Tibial artery (tissue), 4 donors: ENCODE results near the gene L1CAM.

Experiments
- DNase-seq, 2 donors: peaks; one replicate each; pipeline ENCODE4 v3.0.0-alpha.2; 2019
- H3K27ac ChIP-seq, 2 donors: fragments of 200-600 bp; sonication (generic) in 1 of 2; 1 replicate in 1 of 2; 2 replicates in 1 of 2; pipeline ENCODE4 v1.5.1; 2018 to 2019; ENCODE audit warnings: mild to moderate bottlenecking in 1 of 2
- H3K27me3 ChIP-seq, 2 donors: fragments of 200-600 bp; sonication (generic) in 1 of 2; one replicate each; pipeline versions ENCODE4 v1.5.1 to v1.6.0; 2016 to 2019
- H3K36me3 ChIP-seq, 3 donors: fragments of 200-600 bp; sonication (generic) in 2 of 3; one replicate each; pipeline ENCODE4 v1.5.1; 2016 to 2019; ENCODE audit warnings: mild to moderate bottlenecking in 2 of 3
- H3K4me1 ChIP-seq, 4 donors: fragments of 200-600 bp; sonication (generic) in 2 of 4; 1 replicate in 3 of 4; 2 replicates in 1 of 4; pipeline ENCODE4 v1.5.1; 2016 to 2019
- H3K4me3 ChIP-seq, 2 donors: fragments of 200-600 bp; sonication (generic) in 1 of 2; 1 replicate in 1 of 2; 2 replicates in 1 of 2; pipeline ENCODE4 v1.5.1; 2018 to 2019; ENCODE audit warnings: mild to moderate bottlenecking in 2 of 2
- H3K9me3 ChIP-seq, 3 donors: fragments of 200-600 bp; sonication (generic) in 1 of 3; one replicate each; pipeline ENCODE4 v1.5.1; 2016 to 2019
- CTCF ChIP-seq, 2 experiments: fragments of 200-600 bp in 1 of 2; fragments of 450-650 bp in 1 of 2; IDR thresholded peaks; one replicate each; pipeline ENCODE4 v1.5.1; 2017 to 2019; ENCODE audit warnings: antibody characterized with exemption in 2 of 2, mild to moderate bottlenecking in 1 of 2, moderate library complexity in 1 of 2
- intact Hi-C: fragments of 100-400 bp; cut with DNase I; formaldehyde crosslinking; loops from one replicate; pipeline ENCODE4 v1.15.0; 2023; ENCODE audit warnings: low total_unique reads

L1CAM gene

GRCh38 chrX:153885208-153885787 lies 675 bp downstream of the L1CAM start:
- DNase-seq: no peak

GRCh38 chrX:153884590-153884989 lies 1.4 kb downstream of the L1CAM start:
- intact Hi-C loops: no loop called here
- no peaks in the 10 kb centered on the region for H3K9me3 ChIP-seq
- no peak overlapping the region for H3K4me3 ChIP-seq
- no peak overlapping the region for H3K27ac ChIP-seq
- no peaks in the 10 kb centered on the region for H3K36me3 ChIP-seq
- peaks cover 0 to 69% of the 10 kb centered on the region in 2 donors for H3K27me3 ChIP-seq
- no peak for DNase-seq
- no peak for TF ChIP-seq CTCF (IDR thresholded peaks at IDR 0.05)
- H3K4me1 ChIP-seq: peaks cover 0 to 11% (median 7%) of the 10 kb centered on the region in 4 donors

More at GRCh38 chrX:153885208-153885787, 675 bp downstream of the L1CAM start:
- peak overlapping the region in 1 of 2 donors; percentile 25 for H3K4me3 ChIP-seq
- TF ChIP-seq CTCF (IDR thresholded peaks at IDR 0.05): no peak
- no peaks in the 10 kb centered on the region for H3K9me3 ChIP-seq
- peaks cover 0 to 63% of the 10 kb centered on the region in 2 donors for H3K27me3 ChIP-seq
- intact Hi-C loops: no loop called here
- peaks cover 0 to 11% (median 7%) of the 10 kb centered on the region in 4 donors for H3K4me1 ChIP-seq
- H3K27ac ChIP-seq: no peak overlapping the region
- H3K36me3 ChIP-seq: no peaks in the 10 kb centered on the region

- intact Hi-C loops: no loop called here
- H3K27me3 ChIP-seq: peaks cover 0 to 73% of the 10 kb centered on the region in 2 donors
- H3K9me3 ChIP-seq: no peaks in the 10 kb centered on the region
- TF ChIP-seq CTCF (IDR thresholded peaks at IDR 0.05): no peak
- DNase-seq: no peak
- H3K36me3 ChIP-seq: no peaks in the 10 kb centered on the region
- no peak overlapping the region for H3K4me3 ChIP-seq
- peaks cover 0 to 11% (median 7%) of the 10 kb centered on the region in 4 donors for H3K4me1 ChIP-seq
- no peak overlapping the region for H3K27ac ChIP-seq
Measured at GRCh38 chrX:153884136-153884535, 1.8 kb downstream of the L1CAM start.

GRCh38 chrX:153883163-153883843 lies 2.7 kb downstream of the L1CAM start:
- DNase-seq: no peak
- Histone ChIP-seq H3K27ac (no peak overlapping the region), H3K36me3 (no peaks in the 10 kb centered on the region), H3K4me3 (no peak overlapping the region), H3K4me1 (peaks cover 0 to 11% (median 7%) of the 10 kb centered on the region in 4 donors), H3K27me3 (peaks cover 0 to 75% of the 10 kb centered on the region in 2 donors), H3K9me3 (no peaks in the 10 kb centered on the region)
- TF ChIP-seq CTCF (IDR thresholded peaks at IDR 0.05): no peak
- intact Hi-C loops: no loop called here

GRCh38 chrX:153882557-153882956 lies 3.4 kb downstream of the L1CAM start:
- intact Hi-C loops: no loop called here
- H3K36me3 ChIP-seq: no peaks in the 10 kb centered on the region
- no peak overlapping the region for H3K27ac ChIP-seq
- H3K4me3 ChIP-seq: no peak overlapping the region
- H3K9me3 ChIP-seq: no peaks in the 10 kb centered on the region
- H3K27me3 ChIP-seq: peaks cover 0 to 82% of the 10 kb centered on the region in 2 donors
- H3K4me1 ChIP-seq: peaks cover 0 to 11% (median 7%) of the 10 kb centered on the region in 4 donors
- DNase-seq: no peak
- TF ChIP-seq CTCF (IDR thresholded peaks at IDR 0.05): no peak
